Stimulated activated memory B cell treated with anti-CD40 and anti-IgM and Interleukin-4, amounts not matched to agents 10 μg/mL and 1 μg/mL and 100 μg/mL, for 72 hours (primary cell): ENCODE data around the gene MRPL30.
"Not testable (repeated sequence)": the region's sequence is repeated elsewhere in the genome, so short reads cannot be mapped to it uniquely, and the experiment has no call there.

Experiments
- ATAC-seq: fragments of 150-1000 bp; cut with Tn5 transposase; 2 replicates; pipeline ENCODE4 v1.10.0; 2021
- H3K27ac Mint-ChIP-seq: one replicate; pipeline ENCODE4 v1.8.0; 2022; ENCODE audit warnings: mild to moderate bottlenecking, mixed read lengths
- H3K27me3 Mint-ChIP-seq: one replicate; pipeline ENCODE4 v1.8.0; 2022; ENCODE audit warnings: mixed read lengths
- H3K36me3 Mint-ChIP-seq: one replicate; pipeline ENCODE4 v1.8.0; 2022; ENCODE audit warnings: mixed read lengths
- H3K4me1 Mint-ChIP-seq: one replicate; pipeline ENCODE4 v1.8.0; 2022; ENCODE audit warnings: mixed read lengths
- H3K4me3 Mint-ChIP-seq: one replicate; pipeline ENCODE4 v1.8.0; 2022; ENCODE audit warnings: mild to moderate bottlenecking, moderate library complexity, mixed read lengths
- H3K9me3 Mint-ChIP-seq: one replicate; pipeline ENCODE4 v1.8.0; 2022; ENCODE audit warnings: mixed read lengths

Gene MRPL30

DNA sequence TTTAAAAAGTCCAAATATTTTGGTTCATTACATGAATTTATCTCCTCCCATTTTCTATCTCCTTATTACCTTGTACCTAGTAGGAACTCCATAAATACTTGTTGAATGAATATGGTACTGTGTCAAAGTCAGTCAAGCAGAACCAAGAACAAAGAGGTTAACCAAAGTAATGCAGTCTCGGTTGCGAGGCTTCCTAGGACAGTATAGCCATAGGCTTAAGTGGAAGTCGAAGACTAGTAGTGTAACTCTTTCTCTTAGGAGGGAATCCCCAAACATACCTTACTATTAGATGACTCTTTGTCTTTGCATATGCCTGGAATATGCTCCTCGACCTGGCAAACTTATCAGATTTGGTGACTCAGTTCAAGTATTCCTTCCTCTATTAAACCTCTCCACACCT, 21.4 kb upstream of the MRPL30 start:
- no peak for ATAC-seq
- H3K27ac Mint-ChIP-seq, result peak overlapping the region; percentile 31
- peaks cover 27% of the 10 kb centered on the region for H3K36me3 Mint-ChIP-seq
- no peaks in the 10 kb centered on the region for H3K27me3 Mint-ChIP-seq
- H3K4me1 Mint-ChIP-seq, result peaks cover 38% of the 10 kb centered on the region
- H3K9me3 Mint-ChIP-seq, result no peaks in the 10 kb centered on the region
- no peak overlapping the region for H3K4me3 Mint-ChIP-seq

- no peaks in the 10 kb centered on the region for H3K9me3 Mint-ChIP-seq
- H3K36me3 Mint-ChIP-seq, result peaks cover 36% of the 10 kb centered on the region
- no peak overlapping the region for H3K4me3 Mint-ChIP-seq
- peak overlapping the region; percentile 44 for H3K27ac Mint-ChIP-seq
- H3K27me3 Mint-ChIP-seq, result no peaks in the 10 kb centered on the region
- H3K4me1 Mint-ChIP-seq, result peaks cover 7% of the 10 kb centered on the region
- no peak for ATAC-seq
These were observed 14.8 kb upstream of the MRPL30 start for GRCh38 chr2:99166218-99166617.

GRCh38 chr2:99169534-99169933, 11.4 kb upstream of the MRPL30 start:
- peaks cover 38% of the 10 kb centered on the region for H3K36me3 Mint-ChIP-seq
- no peaks in the 10 kb centered on the region for H3K9me3 Mint-ChIP-seq
- H3K27ac Mint-ChIP-seq, result no peak overlapping the region
- no peaks in the 10 kb centered on the region for H3K27me3 Mint-ChIP-seq
- no peak for ATAC-seq
- H3K4me1 Mint-ChIP-seq, result peaks cover 12% of the 10 kb centered on the region
- H3K4me3 Mint-ChIP-seq, result no peak overlapping the region

DNA sequence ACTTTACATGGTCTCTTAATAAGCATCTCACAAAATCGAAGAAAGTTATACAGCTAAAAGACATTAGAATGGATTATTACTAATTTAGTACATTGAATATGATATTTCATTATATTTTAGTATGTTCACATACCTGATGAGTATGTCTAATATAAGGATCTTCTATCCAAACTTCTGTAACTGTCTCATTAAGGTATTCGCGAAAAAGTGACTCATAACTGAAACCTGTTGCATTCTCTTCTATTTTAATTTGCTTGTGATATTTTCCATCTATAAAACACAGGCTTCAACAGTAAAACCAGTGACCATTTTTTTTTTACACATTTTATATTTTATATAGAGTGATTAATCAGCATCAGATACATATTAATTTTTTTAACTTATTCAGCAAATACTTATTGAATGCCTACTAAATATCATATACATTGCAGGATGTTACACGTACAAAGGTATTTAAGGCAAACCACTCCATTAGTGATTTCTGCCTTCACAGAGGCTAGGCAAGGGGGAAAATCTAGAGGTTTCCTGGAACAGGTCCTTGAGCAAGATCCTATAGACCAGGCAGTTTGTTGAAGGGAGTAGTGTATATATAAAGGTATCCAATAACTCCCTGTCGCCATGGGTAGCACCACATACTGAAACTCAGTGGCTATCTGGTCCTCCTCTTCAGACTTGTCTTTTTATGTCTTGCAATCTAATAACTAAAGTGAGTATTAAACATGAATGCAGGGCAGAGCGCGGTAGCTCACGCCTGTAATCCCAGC, 9.4 kb upstream of the MRPL30 start:
- no peak for ATAC-seq
- Mint-ChIP-seq H3K4me3 (no peak overlapping the region), H3K27ac (no peak overlapping the region), H3K9me3 (no peaks in the 10 kb centered on the region), H3K27me3 (no peaks in the 10 kb centered on the region), H3K36me3 (peaks cover 36% of the 10 kb centered on the region), H3K4me1 (peaks cover 18% of the 10 kb centered on the region)

GRCh38 chr2:99181624-99182000, 628 bp downstream of the MRPL30 start:
- H3K36me3 Mint-ChIP-seq, result peaks cover 24% of the 10 kb centered on the region
- peaks cover 59% of the 10 kb centered on the region for H3K4me1 Mint-ChIP-seq

DNA sequence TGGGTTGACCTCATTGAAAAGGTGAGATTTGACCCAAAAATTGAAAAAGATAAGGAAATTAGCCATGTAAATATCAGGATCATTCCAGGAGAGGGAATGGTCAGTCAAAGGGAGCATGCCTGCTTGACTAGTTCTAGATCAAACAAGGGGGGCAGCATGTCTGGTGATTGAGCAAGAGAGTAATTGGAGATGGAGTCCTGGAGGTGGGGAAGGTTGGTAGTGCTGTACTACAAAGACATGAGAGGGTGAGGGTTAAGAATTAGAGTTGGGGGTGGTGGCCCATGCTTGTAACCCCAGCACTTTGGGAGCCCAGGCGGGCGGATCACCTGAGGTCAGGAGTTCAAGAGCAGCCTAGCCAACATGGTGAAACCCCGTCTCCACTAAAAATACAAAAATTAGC, 2.0 kb downstream of the MRPL30 start:
- Mint-ChIP-seq H3K27ac (no peak overlapping the region), H3K27me3 (no peaks in the 10 kb centered on the region), H3K36me3 (peaks cover 20% of the 10 kb centered on the region), H3K9me3 (no peaks in the 10 kb centered on the region), H3K4me3 (no peak overlapping the region), H3K4me1 (peaks cover 47% of the 10 kb centered on the region)
- ATAC-seq, result no peak

More at GRCh38 chr2:99181624-99182000, 628 bp downstream of the MRPL30 start:
- Mint-ChIP-seq H3K27ac (peak overlapping the region; percentile 92), H3K9me3 (no peaks in the 10 kb centered on the region), H3K27me3 (no peaks in the 10 kb centered on the region), H3K4me3 (peak overlapping the region; percentile 98)
- ATAC-seq, result no peak

DNA sequence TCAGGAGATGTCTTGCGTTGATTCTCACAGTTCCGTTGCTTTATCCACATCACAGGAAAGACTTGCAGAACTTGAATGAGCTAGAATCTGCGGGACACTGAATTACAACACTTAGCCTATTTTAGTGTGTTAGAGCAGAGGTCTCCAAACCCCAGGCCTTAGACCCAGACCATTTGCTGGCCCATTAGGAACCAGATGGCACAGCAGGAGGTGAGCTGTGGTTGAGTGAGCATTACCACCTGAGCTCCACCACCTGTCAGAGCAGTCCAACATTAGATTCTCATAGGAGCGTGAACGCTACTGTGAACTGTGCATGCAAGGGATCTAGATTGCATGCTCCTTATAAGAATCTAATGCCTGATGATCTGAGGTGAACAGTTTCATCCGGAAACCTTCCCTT, 3.8 kb downstream of the MRPL30 start:
- H3K4me1 Mint-ChIP-seq, result peaks cover 29% of the 10 kb centered on the region
- H3K36me3 Mint-ChIP-seq, result peaks cover 26% of the 10 kb centered on the region
- H3K4me3 Mint-ChIP-seq, result no peak overlapping the region
- no peak overlapping the region for H3K27ac Mint-ChIP-seq
- H3K9me3 Mint-ChIP-seq, result no peaks in the 10 kb centered on the region
- no peaks in the 10 kb centered on the region for H3K27me3 Mint-ChIP-seq
- ATAC-seq, result no peak

- Mint-ChIP-seq H3K27me3 (no peaks in the 10 kb centered on the region), H3K4me3 (no peak overlapping the region), H3K9me3 (peaks cover 3% of the 10 kb centered on the region), H3K36me3 (peaks cover 37% of the 10 kb centered on the region), H3K27ac (no peak overlapping the region), H3K4me1 (peaks cover 22% of the 10 kb centered on the region)
- no peak for ATAC-seq
These were observed 6.0 kb downstream of the MRPL30 start for GRCh38 chr2:99187011-99187410.

GRCh38 chr2:99188357-99188756, 7.4 kb downstream of the MRPL30 start:
- no peak for ATAC-seq
- H3K4me3 Mint-ChIP-seq, result no peak overlapping the region
- H3K36me3 Mint-ChIP-seq, result peaks cover 48% of the 10 kb centered on the region
- peaks cover 6% of the 10 kb centered on the region for H3K9me3 Mint-ChIP-seq
- no peak overlapping the region for H3K27ac Mint-ChIP-seq
- no peaks in the 10 kb centered on the region for H3K27me3 Mint-ChIP-seq
- peaks cover 13% of the 10 kb centered on the region for H3K4me1 Mint-ChIP-seq

DNA sequence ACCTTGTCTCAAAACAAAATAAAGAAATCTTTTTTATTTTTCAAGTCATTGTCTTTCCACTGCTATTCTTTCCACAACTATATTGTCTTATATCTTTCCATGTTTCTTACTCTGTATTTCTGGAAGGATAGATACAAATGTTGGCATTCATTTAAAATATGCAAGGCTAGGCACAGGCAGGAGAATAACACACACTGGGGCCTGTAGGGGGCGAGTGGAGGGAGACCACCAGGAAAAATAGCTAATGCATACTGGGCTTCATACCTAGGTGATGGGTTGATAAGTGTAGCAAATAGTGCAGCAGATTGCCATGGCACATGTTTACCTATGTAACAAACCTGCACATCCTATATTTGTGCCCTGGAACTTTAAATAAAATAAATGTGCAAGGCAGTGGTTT, 9.6 kb downstream of the MRPL30 start:
- Mint-ChIP-seq H3K4me3 (no peak overlapping the region), H3K9me3 (peaks cover 6% of the 10 kb centered on the region), H3K27me3 (no peaks in the 10 kb centered on the region), H3K27ac (no peak overlapping the region), H3K36me3 (peaks cover 57% of the 10 kb centered on the region), H3K4me1 (no peaks in the 10 kb centered on the region)
- no peak for ATAC-seq

- ATAC-seq, H3K4me3 Mint-ChIP-seq, H3K4me1 Mint-ChIP-seq, H3K27me3 Mint-ChIP-seq, H3K27ac Mint-ChIP-seq, H3K9me3 Mint-ChIP-seq: not testable (repeated sequence)
- H3K36me3 Mint-ChIP-seq, result peaks cover 60% of the 10 kb centered on the region
These were observed 11.4 kb downstream of the MRPL30 start for GRCh38 chr2:99192364-99192763.

GRCh38 chr2:99198103-99198841, 17.3 kb downstream of the MRPL30 start:
- Mint-ChIP-seq H3K27ac (no peak overlapping the region), H3K4me1 (no peaks in the 10 kb centered on the region), H3K4me3 (no peak overlapping the region), H3K27me3 (no peaks in the 10 kb centered on the region), H3K36me3 (peaks cover 26% of the 10 kb centered on the region), H3K9me3 (no peaks in the 10 kb centered on the region)
- no peak for ATAC-seq

GRCh38 chr2:99200076-99200800, 19.3 kb downstream of the MRPL30 start:
- peaks cover 20% of the 10 kb centered on the region for H3K36me3 Mint-ChIP-seq

DNA sequence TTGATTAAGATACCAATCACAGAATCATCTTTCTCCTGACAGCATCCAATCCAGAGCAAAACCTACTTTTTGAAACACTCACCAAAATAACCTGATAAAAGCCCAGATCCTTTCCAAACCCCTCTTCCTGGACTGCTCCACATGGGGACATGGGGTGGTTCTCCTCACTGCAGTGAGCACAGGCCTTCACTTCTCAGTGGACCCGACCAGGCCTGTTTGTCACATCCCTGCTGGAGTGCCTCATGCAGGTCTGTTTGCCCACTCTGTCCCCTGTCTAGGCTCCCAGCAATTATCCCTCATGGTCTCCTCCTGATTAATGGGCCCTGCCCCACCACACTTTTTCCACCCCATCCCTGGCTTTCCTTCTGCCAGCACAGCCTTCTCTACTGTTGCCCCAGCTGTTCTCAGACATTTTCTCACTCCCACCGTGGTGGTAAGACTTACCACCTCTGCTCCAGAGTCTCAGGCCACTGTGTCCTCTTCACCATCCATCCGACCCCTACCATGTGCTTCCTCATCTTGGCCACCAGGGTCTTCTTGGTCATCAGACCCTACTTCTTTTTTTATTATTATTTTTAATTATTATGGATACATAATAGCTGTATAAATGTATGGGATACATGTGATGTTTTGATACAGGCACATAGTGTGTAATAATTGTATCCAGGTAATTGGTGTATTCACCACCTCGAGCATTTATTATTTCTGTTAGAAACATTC, 21.1 kb downstream of the MRPL30 start:
- Mint-ChIP-seq H3K27ac (peak overlapping the region; percentile 2), H3K4me1 (no peaks in the 10 kb centered on the region), H3K4me3 (no peak overlapping the region), H3K36me3 (peaks cover 27% of the 10 kb centered on the region), H3K9me3 (peaks cover 11% of the 10 kb centered on the region), H3K27me3 (no peaks in the 10 kb centered on the region)
- no peak for ATAC-seq

More at GRCh38 chr2:99200076-99200800, 19.3 kb downstream of the MRPL30 start:
- Mint-ChIP-seq H3K4me1 (no peaks in the 10 kb centered on the region), H3K27ac (no peak overlapping the region), H3K4me3 (no peak overlapping the region), H3K27me3 (no peaks in the 10 kb centered on the region), H3K9me3 (no peaks in the 10 kb centered on the region)
- no peak for ATAC-seq

GRCh38 chr2:99205491-99205890, 24.5 kb downstream of the MRPL30 start:
- no peak for ATAC-seq
- H3K27me3 Mint-ChIP-seq, result no peaks in the 10 kb centered on the region
- H3K4me1 Mint-ChIP-seq, result no peaks in the 10 kb centered on the region
- H3K4me3 Mint-ChIP-seq, result no peak overlapping the region
- peaks cover 57% of the 10 kb centered on the region for H3K36me3 Mint-ChIP-seq
- H3K9me3 Mint-ChIP-seq, result peaks cover 11% of the 10 kb centered on the region
- no peak overlapping the region for H3K27ac Mint-ChIP-seq
